Limb (tissue), 2 donors: ENCODE data around the gene EXOSC9.
"Not testable (repeated sequence)": the region's sequence is repeated elsewhere in the genome, so short reads cannot be mapped to it uniquely, and the experiment has no call there.

ENCODE experiments used
- DNase-seq, 2 donors: peaks; one replicate each; pipeline ENCODE4 v3.0.0-alpha.2; 2016; ENCODE audit errors: extremely low spot score in 2 of 2

The EXOSC9 gene

GRCh38 chr4:121800961-121801714, at the start of gene EXOSC9:
EXOSC9 (plus strand) TSS chr4:121801323; CDS start chr4:121801425, 102 bp downstream.
- peak; percentile 94 to 97 for DNase-seq

GRCh38 chr4:121752142-121752541, 49.0 kb upstream of the EXOSC9 start:
- not testable (repeated sequence) for DNase-seq

- no peak for DNase-seq
Measured at GRCh38 chr4:121758925-121759568, 42.1 kb upstream of the EXOSC9 start.

- no peak for DNase-seq
Measured at GRCh38 chr4:121760205-121760604, 40.9 kb upstream of the EXOSC9 start.

GRCh38 chr4:121764303-121764701, 36.8 kb upstream of the EXOSC9 start:
- DNase-seq = no peak

GRCh38 chr4:121764702-121765367, 36.3 kb upstream of the EXOSC9 start, which contains the start of gene SMIM43:
SMIM43 (minus strand) TSS chr4:121765164; CDS start chr4:121765105, 59 bp downstream.
- peak in 1 of 2 donors; percentile 59 for DNase-seq

GRCh38 chr4:121765368-121765705, 35.8 kb upstream of the EXOSC9 start:
- DNase-seq = no peak

- DNase-seq = no peak
Measured at GRCh38 chr4:121765971-121766538, 35.1 kb upstream of the EXOSC9 start.

- no peak for DNase-seq
Measured at GRCh38 chr4:121767166-121767565, 34.0 kb upstream of the EXOSC9 start.

GRCh38 chr4:121769341-121769740, 31.8 kb upstream of the EXOSC9 start:
- DNase-seq = no peak

GRCh38 chr4:121771869-121772268, 29.3 kb upstream of the EXOSC9 start:
- DNase-seq = no peak

- DNase-seq = no peak
Measured at GRCh38 chr4:121773883-121774282, 27.2 kb upstream of the EXOSC9 start.

- no peak for DNase-seq
Measured at GRCh38 chr4:121776610-121777401, 24.3 kb upstream of the EXOSC9 start.

- DNase-seq = no peak
Measured at GRCh38 chr4:121777625-121778024, 23.5 kb upstream of the EXOSC9 start.

GRCh38 chr4:121778991-121779628, 22.0 kb upstream of the EXOSC9 start:
- DNase-seq = peak in 1 of 2 donors; percentile 29

- DNase-seq = no peak
Measured at GRCh38 chr4:121783210-121783609, 17.9 kb upstream of the EXOSC9 start.

- no peak for DNase-seq
Measured at GRCh38 chr4:121784401-121784800, 16.7 kb upstream of the EXOSC9 start.

GRCh38 chr4:121784975-121785374, 16.1 kb upstream of the EXOSC9 start:
- peak in 1 of 2 donors; percentile 24 for DNase-seq

GRCh38 chr4:121785479-121785878, 15.6 kb upstream of the EXOSC9 start:
- no peak for DNase-seq

- DNase-seq = no peak
Measured at GRCh38 chr4:121786221-121786620, 14.9 kb upstream of the EXOSC9 start.

GRCh38 chr4:121788896-121789295, 12.2 kb upstream of the EXOSC9 start:
- no peak for DNase-seq
